Erythroblast (primary cell): ENCODE data around the gene RASL12.

Experiments
- GATA1 ChIP-seq: IDR thresholded peaks from 2 replicates; pipeline ENCODE4 v1.6.1; 2011; ENCODE audit warnings: low read depth, mild to moderate bottlenecking, control low read depth, low read length, moderate library complexity
- POLR2A ChIP-seq: IDR thresholded peaks from 2 replicates; pipeline ENCODE4 v1.6.1; 2011; ENCODE audit warnings: mild to moderate bottlenecking, low read length

- TF ChIP-seq POLR2A: no peak
- TF ChIP-seq GATA1: no peak
Measured at GRCh38 chr15:65101411-65101890, 33.7 kb upstream of the RASL12 start.
